ENCODE results near the gene USP9Y.
"Not testable (repeated sequence)": the region's sequence is repeated elsewhere in the genome, so short reads cannot be mapped to it uniquely, and the experiment has no call there.

USP9Y gene

DNA sequence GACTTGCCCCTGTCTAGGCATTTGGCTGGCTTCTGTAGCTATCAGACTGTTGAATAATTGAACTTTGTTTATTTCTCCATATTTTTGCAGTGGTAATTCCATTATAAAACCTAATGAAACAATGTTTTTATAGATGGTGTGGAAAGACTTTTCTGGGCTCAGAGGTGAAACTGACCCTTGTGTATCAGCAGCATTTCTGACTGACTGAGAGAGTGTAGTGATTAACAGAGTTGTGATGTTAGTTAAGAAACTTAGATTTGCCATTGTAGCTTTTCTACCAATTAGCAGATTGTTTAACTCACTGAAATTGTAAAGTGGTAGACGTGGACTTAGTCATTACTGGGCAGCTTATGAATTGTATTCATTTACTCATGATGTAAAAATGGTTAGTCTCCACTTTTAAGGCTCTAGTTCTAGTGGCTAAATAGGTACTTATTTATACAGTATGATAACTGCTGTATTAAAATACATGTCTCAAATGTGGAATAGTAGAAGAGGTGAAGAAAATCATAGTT lies at the start of gene USP9Y:
USP9Y (plus strand) TSS at position 51 of the 515 bp plus-strand sequence. CDS start 8,217 bp downstream, outside the sequence.
- no peak for DNase-seq (ENCODE audit: low spot score)

DNA sequence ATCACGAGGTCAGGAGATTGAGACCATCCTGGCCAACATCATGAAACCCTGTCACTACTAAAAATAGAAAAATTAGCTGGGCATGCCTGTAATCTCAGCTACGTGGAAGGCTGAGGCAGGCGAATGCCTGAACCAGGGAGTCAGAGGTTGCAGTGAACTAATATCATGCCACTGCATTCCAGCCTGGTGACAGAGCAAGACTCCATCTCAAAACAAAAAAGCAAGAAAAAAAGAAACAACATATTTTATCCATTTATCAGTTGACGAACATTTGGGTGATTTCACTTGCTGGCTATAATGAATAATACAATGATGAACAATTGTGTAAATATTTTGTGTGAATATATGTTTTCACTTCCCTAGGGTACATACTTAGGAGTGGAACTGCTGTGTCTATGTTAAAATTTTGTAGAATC lies 49.4 kb upstream of the USP9Y start:
- DNase-seq (ENCODE audit: low spot score) = no peak

DNA sequence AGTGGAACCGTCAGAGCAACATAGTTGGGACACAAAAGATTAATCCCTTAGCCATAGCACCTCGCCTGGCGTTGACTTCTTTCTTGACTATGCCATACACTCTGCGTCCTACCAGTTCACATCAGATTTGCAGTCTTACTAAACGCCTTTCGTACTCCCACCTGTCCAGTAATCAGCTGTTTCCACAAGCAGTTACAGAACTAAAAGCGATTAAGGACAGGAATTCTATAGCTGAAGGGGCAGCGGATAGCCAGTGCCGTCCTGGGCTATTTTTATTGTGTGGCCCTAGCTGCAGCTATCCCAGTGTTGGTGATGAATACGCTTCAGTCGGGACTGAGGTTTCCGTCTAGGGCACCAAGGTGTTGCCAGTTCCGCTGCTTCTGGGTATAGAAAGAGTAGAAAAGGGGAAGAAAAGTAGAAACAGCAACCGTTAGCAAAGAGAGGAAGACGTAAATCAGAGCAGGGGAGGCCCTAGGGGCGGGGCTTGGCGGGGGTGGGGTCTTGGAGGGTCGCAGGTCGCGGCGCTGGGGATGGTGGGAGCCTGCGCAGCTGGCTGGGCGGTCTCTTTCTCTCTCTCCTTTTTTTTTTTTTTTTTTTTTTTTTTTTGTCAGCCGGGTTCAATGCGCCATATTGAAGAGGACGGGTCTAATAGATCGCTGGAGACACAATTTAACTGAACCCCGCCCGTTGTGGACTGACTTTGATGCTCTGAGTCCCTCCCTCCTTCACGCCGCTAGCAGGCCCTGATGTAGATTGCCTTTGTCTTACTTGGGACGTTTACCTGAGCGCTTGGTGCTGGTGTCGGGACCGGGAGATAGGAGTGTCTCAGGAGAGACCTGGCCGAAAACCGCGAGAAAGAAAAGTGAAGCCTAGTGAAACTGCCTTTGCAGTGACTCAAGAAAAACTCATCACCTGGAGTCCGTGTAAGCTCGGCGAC lies 39.0 kb upstream of the USP9Y start:
- DNase-seq (ENCODE audit: low spot score) = peak; percentile 88

GRCh38 chrY:12662745-12663591 lies 38.1 kb upstream of the USP9Y start:
- peak; percentile 53 for DNase-seq (ENCODE audit: low spot score)

GRCh38 chrY:12663845-12664244 lies 37.2 kb upstream of the USP9Y start:
- not testable (repeated sequence) for DNase-seq (ENCODE audit: low spot score)

DNA sequence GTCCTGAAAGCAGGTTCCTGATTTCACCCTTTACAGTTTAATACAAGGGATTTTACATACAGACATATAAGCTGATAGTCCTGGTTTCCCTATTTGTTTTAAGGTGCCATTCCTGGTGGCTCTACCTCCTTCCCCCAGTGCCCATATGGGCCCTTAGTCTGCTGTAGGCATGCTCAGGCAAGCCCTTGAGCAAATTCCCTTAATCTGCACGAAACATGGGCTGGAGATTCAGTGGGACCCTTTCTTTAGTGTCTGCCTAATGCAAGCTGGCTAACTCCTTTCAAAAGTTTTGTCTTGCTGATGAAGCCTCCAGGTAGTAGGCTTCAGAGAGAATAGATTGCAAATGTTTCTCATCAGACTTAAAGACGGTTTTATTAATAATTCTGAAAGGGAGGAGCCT lies 22.9 kb upstream of the USP9Y start:
- no peak for DNase-seq (ENCODE audit: low spot score)

GRCh38 chrY:12681535-12681934 lies 19.5 kb upstream of the USP9Y start:
- no peak for DNase-seq (ENCODE audit: low spot score)

- DNase-seq (ENCODE audit: low spot score) = no peak
These were observed 12.7 kb upstream of the USP9Y start for GRCh38 chrY:12688337-12688736.

DNA sequence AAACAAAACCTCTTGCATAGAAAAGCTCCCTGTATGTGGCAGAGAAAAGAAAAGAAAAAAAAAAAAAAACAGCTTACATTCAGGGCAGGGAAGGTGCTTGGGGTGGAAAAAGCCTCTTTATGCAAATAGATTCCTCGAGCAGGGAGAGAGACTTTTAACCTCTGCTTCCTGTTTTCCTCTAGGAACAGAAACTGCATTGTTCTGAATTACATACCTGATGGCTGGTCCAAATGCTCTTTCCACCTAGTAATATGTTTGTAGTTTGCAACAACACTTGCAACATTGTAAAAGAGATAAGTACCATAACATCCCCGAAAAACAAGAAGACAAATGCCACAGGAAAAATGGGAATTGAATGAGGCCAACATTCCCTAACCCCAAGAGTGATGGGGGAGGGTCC lies 944 bp upstream of the USP9Y start:
- DNase-seq (ENCODE audit: low spot score) = no peak

DNA sequence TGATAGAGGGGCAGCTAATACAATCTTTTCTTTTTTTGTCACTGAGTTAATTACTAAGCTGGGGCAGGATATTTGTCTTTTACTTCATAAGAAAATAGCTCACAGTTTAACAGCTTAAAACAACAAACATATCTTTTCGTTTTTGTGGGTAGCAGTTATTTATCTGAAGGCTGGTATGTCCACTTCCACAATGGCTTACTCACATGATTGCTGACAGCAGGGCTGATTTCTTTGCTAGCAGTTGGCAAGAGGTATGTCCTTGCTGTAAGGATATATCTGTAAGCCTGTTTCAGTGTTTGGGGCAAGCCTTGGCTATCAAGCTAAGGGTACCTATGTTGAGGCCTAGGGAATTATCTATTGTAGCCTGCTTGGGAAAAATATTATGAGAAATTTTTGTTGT lies 1.1 kb downstream of the USP9Y start:
- DNase-seq (ENCODE audit: low spot score) = no peak

- DNase-seq (ENCODE audit: low spot score) = no peak
These were observed 9.4 kb downstream of the USP9Y start for GRCh38 chrY:12710460-12710859.

GRCh38 chrY:12715376-12715775 lies 14.3 kb downstream of the USP9Y start:
- DNase-seq (ENCODE audit: low spot score) = no peak

DNA sequence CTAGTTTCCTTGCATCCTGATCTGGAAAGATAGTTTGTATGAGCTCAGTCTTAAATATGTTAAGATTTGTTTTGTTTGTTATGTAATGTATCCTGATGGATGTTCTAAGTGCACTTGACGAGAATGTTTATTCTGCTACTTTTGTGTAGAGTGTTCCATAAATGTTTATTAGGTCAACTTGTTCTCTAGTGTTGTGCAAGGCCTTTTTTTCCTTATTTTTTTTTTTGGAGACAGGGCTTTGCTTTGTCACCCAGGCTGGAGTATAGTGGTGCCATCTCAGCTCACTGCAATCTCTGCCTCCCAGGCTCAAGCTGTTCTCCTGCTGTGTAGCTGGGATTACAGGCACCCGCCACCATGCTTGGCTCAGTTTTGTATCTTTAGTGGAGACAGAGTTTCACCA lies 28.7 kb downstream of the USP9Y start:
- DNase-seq (ENCODE audit: low spot score) = no peak

- DNase-seq (ENCODE audit: low spot score) = no peak
These were observed 32.6 kb downstream of the USP9Y start for GRCh38 chrY:12733625-12734024.

- peak; percentile 29 for DNase-seq (ENCODE audit: low spot score)
These were observed 33.0 kb downstream of the USP9Y start for GRCh38 chrY:12734051-12734450.

DNA sequence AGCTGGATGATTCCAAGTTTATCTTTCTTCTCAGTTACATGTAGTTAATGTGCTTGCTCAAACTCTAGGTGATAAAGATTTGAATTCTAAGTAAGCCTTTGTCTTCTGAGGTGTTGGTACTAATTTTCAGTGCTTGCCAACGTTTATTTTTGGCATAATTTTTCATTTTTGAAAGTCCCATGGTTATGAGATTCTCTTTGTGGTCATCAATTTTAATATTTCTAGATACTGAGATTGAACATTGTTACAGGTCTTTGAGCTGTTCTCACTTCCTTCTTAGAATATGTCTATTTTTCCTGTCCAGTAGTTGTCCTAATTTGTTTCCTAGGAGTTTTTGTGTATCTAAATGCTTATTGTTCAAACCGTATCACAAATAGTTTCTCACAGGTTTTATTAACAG lies 40.4 kb downstream of the USP9Y start:
- no peak for DNase-seq (ENCODE audit: low spot score)

GRCh38 chrY:12742725-12743124 lies 41.7 kb downstream of the USP9Y start:
- no peak for DNase-seq (ENCODE audit: low spot score)

- no peak for DNase-seq (ENCODE audit: low spot score)
These were observed 43.1 kb downstream of the USP9Y start for GRCh38 chrY:12744091-12744490.

DNA sequence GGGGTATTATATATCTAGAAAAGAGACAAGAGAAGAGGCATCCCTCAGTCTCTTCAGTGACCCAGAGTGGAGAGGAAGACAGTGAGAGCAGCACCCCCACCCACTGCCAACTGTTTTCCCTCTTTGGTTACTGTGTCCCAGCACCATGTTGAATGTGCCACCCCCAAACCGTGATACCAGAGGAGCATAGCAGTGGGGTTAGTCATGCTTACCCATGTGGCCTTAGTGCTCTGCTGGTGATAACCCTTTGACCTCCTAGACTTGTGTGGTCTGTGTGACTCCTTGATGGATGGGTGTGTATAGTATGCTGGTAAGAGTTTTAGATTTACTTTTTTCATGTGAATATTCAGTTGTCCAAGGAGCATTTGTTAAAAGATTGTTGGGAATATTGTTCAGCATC lies 48.3 kb downstream of the USP9Y start:
- DNase-seq (ENCODE audit: low spot score) = no peak

DNA sequence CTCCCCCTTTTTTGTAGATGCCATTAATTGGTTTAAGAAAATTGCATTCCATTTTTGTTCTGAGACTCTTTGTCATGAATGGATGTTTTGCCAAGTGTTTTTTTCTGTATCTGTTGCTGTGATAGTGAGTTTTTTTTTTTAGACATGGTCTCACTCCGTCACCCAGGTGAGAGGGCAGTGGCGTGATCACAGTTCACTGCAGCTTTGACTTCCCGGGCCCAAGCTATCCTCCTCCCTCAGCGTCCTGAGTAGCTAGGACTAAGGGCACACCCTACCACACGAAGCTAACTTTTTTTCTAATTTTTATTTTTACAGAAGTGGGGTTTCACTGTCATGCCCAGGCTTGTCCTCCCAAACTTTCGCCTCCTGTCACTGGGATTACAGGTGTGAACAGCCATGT lies 51.8 kb downstream of the USP9Y start:
- DNase-seq (ENCODE audit: low spot score) = no peak

GRCh38 chrY:12756021-12756420 lies 55.0 kb downstream of the USP9Y start:
- no peak for DNase-seq (ENCODE audit: low spot score)

GRCh38 chrY:12765976-12766375 lies 64.9 kb downstream of the USP9Y start:
- DNase-seq (ENCODE audit: low spot score) = no peak

- no peak for DNase-seq (ENCODE audit: low spot score)
These were observed 83.5 kb downstream of the USP9Y start for GRCh38 chrY:12784521-12784920.

All from D341Med (cell line).